Fibroblast of skin of left biceps (primary cell): ENCODE results near the gene CSRP3.
"Not testable (repeated sequence)": the region's sequence is repeated elsewhere in the genome, so short reads cannot be mapped to it uniquely, and the experiment has no call there.

ENCODE experiments used
- DNase-seq, 2 experiments: peaks; one replicate each; pipeline ENCODE4 v3.0.0-alpha.2; 2013; ENCODE audit warnings: low read depth in 2 of 2

CSRP3 gene

GRCh38 chr11:19187114-19187832, 14.5 kb downstream of the CSRP3 start:
- no peak for DNase-seq

- no peak for DNase-seq
These were observed 16.2 kb downstream of the CSRP3 start for GRCh38 chr11:19185516-19186052.

- no peak for DNase-seq
These were observed 16.7 kb downstream of the CSRP3 start for GRCh38 chr11:19185036-19185435.

DNA sequence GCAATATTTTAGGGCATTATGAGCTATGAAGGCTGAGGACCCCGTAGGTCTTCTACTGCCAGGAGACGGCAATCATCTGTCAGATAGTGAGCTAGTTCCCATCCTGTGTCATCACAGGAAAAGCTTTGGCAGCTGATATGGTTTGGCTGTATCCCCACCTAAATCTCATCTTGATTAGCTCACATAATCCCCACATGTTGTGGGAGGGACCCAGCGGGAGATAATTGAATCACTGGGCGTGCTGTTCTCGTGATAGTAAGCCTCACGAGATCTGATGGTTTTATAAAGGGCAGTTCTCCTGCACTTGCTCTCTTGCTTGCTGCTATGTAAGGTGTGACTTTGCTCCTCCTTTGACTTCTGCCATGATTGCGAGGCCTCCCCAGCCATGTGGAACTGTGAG, 18.1 kb downstream of the CSRP3 start:
- DNase-seq, result no peak

DNA sequence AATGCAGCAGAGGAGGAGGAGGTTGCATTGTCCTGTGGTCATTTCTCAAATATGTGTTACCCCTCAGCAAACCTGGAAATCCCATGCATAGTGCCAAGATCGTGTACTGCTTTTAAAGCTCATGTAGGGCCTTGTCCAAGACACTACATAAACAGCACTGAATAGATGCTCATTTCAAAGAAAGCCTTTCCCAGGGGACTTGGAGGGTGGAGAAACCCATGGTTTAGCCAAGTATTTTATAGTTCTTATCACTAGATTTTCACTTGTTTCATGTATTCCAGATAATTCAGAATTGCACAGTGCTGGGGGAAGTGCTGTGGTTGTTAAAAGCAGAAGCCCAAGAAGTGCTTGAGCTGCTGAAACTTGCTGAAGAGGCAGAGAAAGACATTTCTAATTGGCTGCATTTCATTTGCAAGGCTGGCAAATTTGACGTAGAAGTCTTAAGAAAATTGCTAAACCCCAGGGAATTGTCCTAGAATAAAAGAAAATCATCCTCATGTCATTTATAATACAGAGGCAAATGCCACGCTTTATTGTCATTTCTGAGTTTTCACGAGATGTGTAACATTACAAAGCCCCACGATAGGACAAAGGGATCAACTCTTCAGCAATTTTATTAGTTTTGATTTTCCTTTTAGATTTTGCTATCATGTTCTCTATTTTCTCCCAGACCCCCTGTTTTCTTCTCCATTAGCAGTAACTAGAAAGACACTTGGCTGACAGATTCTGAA, 20.1 kb downstream of the CSRP3 start:
- no peak for DNase-seq

DNA sequence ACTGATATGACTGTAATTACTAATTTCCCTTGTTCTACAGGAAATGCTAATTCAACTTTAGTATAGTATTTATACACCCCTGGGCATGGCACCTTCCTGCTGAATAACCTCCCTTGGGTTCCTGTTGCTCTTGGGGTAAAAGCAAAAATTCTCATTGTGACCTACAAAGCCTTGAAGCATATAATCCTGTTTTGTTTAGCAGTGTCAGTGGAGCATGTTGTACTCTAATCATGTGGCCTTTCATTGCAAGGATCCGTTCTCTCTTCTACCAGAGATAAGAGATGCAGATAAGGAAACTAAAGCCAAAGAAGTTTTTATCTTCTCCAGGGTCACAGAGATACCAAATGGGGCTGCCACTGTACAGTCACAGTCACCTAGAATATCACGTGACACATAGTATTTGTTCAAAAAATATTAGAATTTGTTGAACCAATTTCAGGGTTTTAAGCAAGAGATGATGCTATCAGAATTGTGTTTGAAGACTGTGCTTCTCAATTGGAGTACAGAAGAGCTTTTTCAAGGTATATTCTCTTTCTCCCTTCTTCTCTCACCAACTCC, 25.1 kb downstream of the CSRP3 start:
- DNase-seq, result no peak

GRCh38 chr11:19173964-19174638, 27.7 kb downstream of the CSRP3 start:
- no peak for DNase-seq

DNA sequence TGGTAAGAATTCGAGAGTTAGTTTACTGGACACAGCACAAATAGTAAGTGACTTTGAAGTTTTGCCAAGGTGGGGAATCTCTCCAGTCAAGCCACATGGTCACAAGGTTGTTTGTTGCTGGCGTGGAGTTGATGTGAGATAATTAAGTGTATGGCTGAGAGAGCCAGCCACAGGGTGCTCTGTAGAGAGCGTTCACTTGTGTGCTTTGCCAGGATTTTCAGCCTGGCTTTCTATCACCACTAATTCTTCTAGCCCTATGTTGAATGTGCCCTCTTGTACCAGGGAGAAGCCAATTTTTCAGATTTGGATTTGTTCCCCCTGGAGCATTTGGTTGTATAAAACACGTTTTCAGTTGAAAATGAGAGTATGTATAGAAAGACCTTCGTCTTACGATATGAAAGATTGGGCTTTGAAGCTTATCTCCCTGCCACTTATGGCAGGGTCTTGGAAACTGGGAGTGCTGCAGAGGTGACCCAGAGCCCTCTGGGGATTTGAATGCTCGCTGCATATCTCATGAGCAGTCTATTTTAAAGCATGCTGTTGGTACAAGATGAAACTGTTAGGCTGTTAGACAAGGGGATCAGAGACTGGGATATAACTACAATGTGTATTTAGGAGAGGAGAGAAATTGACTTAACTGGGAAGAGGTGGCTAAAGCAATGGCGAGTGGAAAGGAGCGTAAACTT, 28.6 kb downstream of the CSRP3 start:
- no peak for DNase-seq

DNA sequence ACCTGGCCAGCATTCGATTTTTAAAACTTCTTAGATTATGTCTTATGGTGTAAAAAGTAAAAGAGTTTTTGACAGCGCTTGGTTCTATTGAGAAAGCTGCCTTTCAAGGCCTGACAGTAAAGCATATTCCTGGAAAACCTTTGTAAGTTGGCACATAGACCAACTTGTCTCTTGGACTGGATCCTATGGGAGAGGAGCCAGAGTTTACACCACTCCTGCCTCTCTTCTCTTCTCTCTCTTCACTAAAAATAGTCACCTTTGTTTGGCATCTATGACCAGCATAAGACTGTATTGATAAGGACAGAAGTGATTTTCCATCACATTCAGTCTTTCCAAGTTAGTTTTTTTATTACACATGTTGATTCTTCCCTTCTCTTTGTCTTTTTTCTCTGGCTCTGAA, 33.7 kb downstream of the CSRP3 start:
- no peak for DNase-seq

DNA sequence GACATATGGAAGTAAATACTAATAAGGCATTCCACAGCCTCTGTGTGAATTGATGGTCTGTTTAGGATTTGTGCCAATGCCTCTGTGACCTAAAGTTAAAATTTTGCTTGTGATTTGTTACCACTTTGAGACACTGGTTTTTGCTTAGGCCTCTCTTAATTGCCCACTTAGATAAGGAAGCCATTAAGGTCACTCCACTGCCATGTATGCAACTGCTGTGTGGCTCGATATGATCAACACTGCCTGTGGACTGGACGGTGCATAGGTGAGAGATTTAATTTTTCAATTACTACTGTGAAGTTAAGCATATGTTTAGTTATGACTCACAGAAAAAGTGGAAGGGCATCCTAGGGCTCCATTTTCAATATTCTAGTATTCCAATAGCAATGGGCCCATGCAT, 36.9 kb downstream of the CSRP3 start:
- DNase-seq, result no peak

DNA sequence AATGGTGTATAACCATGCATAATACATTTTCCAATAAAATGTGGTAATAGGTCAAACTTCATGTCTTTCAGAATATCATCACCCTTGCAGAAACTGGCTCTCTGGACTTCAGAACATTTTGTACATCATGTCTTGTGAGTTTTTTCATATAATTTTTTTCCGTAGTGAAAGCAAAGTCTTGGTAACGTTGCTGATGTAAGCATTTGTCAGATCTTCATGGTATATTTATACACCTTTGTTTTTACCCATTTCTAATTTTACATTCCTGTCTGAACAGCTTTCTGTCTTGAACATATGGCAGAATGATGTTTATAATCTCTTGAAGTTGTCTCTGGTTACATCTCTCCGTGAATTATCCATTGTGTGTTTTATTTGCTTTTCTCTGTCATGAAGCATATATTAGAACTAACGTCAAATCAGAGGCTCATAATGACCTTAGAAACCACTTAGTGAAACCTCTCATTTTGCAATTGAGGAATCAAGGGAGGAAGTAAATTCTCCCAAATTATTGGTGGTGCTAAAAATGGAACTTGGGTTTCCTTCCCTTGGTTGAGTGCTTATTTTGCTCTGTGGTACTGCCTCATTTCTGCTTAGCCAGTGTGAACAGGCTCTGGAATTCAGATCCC, 37.4 kb downstream of the CSRP3 start:
- no peak for DNase-seq

DNA sequence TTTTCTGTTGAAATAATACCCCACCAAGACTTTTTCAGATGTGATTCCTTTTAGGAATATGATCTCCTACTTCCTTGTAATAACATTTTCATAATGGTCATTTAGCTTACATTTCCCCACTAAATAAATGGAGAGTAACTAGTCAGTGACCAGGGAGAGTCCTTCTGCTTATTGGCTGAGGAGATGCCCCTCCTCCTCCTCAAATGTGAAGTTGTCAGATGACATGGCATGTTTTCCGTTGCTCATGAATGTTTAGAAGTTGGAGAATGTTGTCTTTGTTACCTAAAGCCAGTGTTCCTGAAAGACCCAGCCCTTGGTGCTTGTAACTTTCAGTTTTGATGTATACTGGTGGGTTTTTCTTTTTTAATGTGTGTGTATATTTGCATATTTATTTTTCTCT, 38.2 kb downstream of the CSRP3 start:
- DNase-seq, result no peak

DNA sequence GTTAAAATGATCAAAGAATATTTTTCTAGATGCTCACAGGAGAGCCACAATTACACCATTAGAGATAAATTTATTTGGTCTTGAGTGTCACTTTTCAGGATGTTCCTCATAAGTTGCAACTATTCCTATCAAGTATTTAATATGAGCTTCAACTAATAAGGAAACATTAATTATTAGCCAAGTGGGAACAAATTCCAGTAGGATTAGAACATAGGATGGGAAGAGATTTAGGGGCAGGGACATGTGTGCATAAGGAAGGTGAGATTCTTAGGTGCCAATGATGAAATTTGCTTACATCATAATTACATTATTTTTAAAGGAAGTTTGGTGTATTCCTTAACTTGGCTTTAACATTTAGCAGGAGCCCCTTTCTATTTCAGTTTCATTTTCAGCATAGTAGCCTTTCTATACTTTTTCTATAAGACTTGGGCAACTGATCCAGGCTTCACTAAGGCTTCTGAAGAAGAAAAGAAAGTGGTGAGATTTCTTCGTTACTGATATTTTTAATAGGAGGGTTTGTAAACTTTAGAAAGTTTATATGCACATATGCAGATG, 38.8 kb downstream of the CSRP3 start:
- no peak for DNase-seq

GRCh38 chr11:19161651-19162050, 40.1 kb downstream of the CSRP3 start:
- DNase-seq, result no peak

DNA sequence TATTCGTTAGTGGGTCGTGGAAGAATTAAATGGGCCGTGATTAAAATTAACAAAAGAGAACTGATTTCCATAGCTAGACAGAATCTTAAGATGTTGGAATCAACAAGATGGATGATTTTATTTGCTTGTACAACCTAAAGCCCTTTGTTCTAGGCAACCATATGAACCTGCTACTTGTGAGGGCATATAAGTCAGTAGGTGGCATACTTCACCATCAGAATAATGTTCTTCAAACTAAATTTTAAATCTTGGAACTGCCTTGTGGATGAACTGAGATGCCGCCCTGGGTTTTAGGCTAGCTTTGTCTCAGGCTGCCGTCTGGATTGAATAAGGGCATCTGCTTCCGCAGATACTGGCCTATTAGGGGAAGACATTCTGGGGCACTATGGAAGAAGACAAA, 40.9 kb downstream of the CSRP3 start:
- DNase-seq, result no peak

DNA sequence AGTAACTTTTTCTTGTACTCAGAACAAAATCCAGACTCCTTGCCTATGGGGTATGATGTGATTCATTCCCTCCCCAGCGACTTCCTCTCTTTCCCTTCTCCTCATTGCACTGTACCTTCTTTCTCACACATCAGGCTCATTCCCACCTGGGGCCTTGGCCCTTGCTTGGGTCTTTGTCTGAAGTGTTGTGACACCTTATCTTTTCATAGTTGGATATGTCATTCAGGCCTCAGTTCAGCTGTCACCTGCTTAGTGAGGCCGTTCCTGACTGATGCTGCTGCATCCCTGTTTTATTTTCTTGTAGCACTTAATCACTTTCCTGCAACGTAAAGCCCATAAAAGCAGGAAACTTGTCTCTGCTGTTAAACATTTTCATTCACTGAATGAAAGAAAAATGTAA, 44.9 kb downstream of the CSRP3 start:
- no peak for DNase-seq

DNA sequence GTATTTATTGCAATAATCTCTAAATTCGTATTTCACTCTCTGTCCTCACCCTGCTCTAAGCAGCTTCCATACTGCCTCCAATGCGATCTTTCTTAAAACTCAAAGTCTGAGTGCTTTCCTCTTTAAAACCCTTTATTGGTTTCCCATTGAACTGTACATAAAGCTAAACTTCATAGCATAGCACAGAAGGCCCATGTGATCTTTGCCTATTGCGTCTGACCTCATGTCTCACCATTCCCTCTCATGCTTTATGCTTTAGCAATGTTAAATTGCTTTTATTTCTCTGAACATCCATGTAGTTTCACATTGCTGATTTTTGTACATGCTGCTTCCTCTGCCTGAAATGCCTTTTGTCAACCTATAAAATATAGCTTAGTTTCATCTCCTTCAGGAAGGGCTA, 56.5 kb downstream of the CSRP3 start:
- no peak for DNase-seq

GRCh38 chr11:19136884-19137283, 64.9 kb downstream of the CSRP3 start:
- not testable (repeated sequence) for DNase-seq

- DNase-seq, result no peak
These were observed 67.8 kb downstream of the CSRP3 start for GRCh38 chr11:19134004-19134403.
